C4-2B (cell line): ENCODE measurements around the gene ALOX5.
"Not testable (repeated sequence)": the region's sequence is repeated elsewhere in the genome, so short reads cannot be mapped to it uniquely, and the experiment has no call there.

Experiments used
- ZFX ChIP-seq: fragments of 450-650 bp; IDR thresholded peaks from 2 replicates; pipeline ENCODE4 v1.6.1; 2017
- TF ChIP-seq, protein P1 (sequence below): fragments of 450-650 bp; conservative IDR thresholded peaks from 2 replicates; pipeline ENCODE4 v1.5.1; 2017; ENCODE audit warnings: mild to moderate bottlenecking

DNA sequence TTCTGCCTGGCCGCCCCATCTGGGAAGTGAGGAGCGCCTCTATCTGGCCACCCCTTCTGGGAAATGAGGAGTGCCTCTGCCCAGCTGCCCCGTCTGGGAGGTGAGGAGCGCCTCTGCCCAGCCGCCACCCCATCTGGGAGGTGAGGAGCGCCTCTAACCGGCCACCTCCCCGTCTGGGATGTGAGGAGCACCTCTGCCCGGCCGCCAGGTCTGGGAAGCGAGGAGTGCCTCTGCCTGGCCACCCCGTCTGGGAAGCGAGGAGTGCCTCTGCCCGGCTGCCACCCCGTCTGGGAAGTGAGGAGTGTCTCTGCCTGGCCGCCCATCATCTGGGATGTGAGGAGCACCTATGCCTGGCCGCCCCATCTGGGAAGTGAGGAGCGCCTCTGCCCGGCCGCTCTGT lies 26.6 kb upstream of the ALOX5 start:
- TF ChIP-seq, protein P1, sequence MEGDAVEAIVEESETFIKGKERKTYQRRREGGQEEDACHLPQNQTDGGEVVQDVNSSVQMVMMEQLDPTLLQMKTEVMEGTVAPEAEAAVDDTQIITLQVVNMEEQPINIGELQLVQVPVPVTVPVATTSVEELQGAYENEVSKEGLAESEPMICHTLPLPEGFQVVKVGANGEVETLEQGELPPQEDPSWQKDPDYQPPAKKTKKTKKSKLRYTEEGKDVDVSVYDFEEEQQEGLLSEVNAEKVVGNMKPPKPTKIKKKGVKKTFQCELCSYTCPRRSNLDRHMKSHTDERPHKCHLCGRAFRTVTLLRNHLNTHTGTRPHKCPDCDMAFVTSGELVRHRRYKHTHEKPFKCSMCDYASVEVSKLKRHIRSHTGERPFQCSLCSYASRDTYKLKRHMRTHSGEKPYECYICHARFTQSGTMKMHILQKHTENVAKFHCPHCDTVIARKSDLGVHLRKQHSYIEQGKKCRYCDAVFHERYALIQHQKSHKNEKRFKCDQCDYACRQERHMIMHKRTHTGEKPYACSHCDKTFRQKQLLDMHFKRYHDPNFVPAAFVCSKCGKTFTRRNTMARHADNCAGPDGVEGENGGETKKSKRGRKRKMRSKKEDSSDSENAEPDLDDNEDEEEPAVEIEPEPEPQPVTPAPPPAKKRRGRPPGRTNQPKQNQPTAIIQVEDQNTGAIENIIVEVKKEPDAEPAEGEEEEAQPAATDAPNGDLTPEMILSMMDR: not testable (repeated sequence)
- not testable (repeated sequence) for TF ChIP-seq ZFX
